ENCODE measurements around the gene CACYBP.
A peak's percentile ranks its signal among the peaks of the same experiment; 100 is the strongest.

The CACYBP gene

DNA sequence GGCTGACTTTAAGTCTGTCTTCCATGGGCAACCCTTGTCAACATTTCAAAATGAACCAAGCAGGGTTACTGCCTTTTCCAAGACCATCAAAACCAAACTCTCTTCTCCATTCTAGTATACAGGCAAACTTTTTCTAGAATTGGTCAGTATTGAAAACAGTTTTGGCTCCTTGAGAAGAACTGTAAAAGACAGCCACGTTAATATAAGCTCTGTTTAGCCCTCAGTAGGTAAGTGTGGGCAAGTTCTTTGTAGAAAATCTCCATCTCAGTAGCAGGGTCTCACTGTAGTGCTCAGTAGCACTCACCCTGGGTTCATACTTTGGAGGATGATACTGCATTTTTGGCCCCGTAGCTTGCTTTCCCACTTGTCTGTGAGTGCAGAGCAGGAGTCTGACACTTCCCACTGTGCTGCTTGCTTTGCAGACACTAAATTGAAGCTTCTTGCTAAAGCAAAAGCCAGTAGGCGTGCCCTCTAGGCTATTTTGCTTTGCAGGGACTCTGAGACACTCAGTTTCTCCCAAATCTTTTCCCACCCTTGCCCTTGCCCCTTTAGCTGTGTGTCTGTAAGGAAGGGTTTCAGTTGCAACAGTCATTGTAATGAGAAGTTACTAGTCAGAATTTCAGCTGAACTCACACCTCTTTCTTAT lies 34.3 kb upstream of the CACYBP start:
- intact Hi-C loops (cut with micrococcal nuclease) = no loop called here
- Mint-ChIP-seq H3K27me3 (no peaks in the 10 kb centered on the region), H3K9me3 (no peaks in the 10 kb centered on the region), H3K4me1 (ENCODE audit: low read depth) (peaks cover 33% of the 10 kb centered on the region), H3K36me3 (ENCODE audit: low read depth) (no peaks in the 10 kb centered on the region), H3K27ac (peak overlapping the region; percentile 77), H3K4me3 (no peak overlapping the region)

DNA sequence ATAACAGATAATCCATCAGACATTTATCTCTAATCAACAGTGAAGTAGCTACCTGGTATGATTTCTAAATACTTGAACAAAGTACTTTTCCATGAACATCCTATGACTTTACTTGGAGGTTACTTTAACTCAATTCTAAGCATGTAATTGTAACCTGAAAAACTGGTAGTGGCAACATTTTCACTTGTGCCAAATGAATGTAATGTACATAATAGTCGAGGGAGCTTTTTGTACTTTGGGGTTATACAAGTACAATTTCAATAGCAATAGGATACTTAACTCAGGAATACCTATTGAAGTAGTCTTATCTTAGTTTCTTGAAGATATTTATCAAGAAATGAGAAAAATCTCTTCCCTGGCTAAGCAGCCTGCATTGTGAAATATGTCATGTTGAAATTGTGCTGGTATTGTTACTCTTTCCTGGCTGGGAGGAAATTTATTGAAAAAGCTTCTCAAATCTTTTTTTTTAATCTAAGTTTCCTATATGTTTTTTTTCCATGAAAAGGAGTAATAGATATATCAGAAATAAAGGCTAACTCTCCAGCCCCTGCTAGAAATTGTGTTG lies 33.7 kb upstream of the CACYBP start:
- intact Hi-C loops (cut with micrococcal nuclease) = no loop called here
- H3K36me3 Mint-ChIP-seq (ENCODE audit: low read depth) = no peaks in the 10 kb centered on the region
- H3K4me1 Mint-ChIP-seq (ENCODE audit: low read depth) = peaks cover 33% of the 10 kb centered on the region

DNA sequence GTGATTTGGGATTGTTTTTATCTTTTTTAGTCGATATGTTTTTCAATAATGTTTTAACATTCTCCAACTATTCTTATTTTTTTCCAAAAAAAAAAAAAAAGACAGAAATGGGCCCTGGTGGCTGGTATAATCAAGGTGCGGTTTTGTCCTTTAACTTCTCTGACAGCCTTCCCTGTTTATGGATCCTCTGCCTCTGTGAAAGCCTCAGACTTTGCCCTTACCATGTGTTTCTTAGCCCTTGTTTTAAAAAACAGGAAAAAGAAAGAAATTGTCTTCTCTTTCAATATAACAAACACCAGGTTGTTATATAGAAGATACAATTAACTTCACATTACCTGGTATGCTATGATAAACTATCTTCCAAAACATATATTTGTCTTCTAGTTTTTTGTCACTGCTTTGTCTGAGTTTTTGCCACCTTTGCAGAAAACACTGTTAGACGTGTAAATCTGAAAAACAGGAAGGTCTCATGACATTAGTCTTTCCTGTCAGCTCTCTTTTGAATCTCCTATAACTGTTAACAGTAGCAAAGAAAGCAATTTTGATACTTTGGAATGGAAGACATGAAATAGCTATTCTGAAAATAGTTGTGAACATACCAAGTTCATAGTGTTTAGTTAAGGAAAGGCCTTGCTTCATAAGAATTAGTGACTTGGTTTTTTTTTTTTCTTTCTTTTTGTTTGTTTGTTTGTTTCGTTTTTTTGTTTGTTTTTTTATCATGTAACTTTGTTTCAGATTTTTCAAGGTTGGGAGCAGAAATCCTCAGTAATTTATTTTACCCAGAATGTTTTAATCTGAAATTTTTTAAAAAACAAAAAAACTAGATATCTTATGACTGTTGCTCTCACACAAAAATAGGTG lies 31.7 kb upstream of the CACYBP start:
- Mint-ChIP-seq H3K9me3 (no peaks in the 10 kb centered on the region), H3K4me1 (ENCODE audit: low read depth) (peaks cover 43% of the 10 kb centered on the region), H3K27me3 (no peaks in the 10 kb centered on the region), H3K36me3 (ENCODE audit: low read depth) (no peaks in the 10 kb centered on the region), H3K4me3 (no peak overlapping the region), H3K27ac (peak overlapping the region; percentile 79)
- intact Hi-C loops (cut with micrococcal nuclease) = loop anchor here (1.0 kb wide), 1 partner anchor 94 kb away; no protein-coding TSS in a partner anchor

More for the DNA sequence above, 33.7 kb upstream of the CACYBP start:
- H3K4me3 Mint-ChIP-seq = no peak overlapping the region
- no peaks in the 10 kb centered on the region for H3K27me3 Mint-ChIP-seq
- H3K27ac Mint-ChIP-seq = peak overlapping the region; percentile 77
- H3K9me3 Mint-ChIP-seq = no peaks in the 10 kb centered on the region

DNA sequence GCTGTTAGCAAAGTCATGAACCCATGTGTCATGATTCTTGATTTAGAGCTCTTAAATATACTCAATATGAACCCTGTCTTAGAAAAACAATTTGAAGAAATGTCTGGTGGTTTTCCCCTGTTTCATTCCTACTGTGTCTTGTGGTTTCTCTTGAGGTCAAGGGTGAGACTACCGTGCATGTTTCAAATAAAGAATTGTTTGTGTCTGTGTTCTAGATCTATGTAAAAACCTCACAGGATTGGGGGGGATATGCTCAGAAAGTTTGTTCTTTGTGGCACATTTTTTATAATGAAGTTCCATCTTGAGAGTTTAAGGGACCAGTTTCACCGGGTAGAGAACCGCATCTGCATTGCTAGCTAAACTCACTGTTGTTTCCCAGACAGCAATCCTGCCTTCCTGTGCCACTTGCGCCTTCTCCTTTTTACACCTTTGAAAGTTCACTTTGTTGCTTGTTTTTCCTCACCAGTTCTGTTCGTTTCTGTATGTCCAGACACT lies 30.9 kb upstream of the CACYBP start:
- Mint-ChIP-seq H3K4me1 (ENCODE audit: low read depth) (peaks cover 43% of the 10 kb centered on the region), H3K9me3 (no peaks in the 10 kb centered on the region), H3K4me3 (no peak overlapping the region), H3K27me3 (no peaks in the 10 kb centered on the region), H3K36me3 (ENCODE audit: low read depth) (no peaks in the 10 kb centered on the region), H3K27ac (peak overlapping the region; percentile 79)
- intact Hi-C loops (cut with micrococcal nuclease) = loop anchor here (1.0 kb wide), 1 partner anchor 94 kb away; no protein-coding TSS in a partner anchor

DNA sequence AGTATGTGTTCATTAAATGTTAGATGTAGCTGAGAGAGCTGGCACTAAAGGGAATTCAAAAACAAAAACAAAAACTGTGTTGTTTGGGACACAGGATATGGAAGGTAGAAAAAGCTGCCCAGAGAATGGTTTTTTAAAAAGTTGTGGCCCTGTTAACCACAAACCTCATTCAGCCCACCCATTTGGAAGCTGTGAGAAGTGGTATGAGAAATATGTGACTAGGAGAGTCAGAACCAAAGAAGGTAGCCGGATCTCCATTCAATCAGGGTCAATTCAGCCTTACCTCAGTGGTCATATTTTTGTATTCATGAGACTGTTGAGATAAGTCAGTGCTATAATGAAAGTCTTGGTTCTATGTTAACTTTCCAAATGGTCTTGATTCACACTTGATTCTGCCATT lies 29.8 kb upstream of the CACYBP start:
- no peak overlapping the region for H3K4me3 Mint-ChIP-seq
- intact Hi-C loops (cut with micrococcal nuclease) = no loop called here
- peaks cover 33% of the 10 kb centered on the region for H3K4me1 Mint-ChIP-seq (ENCODE audit: low read depth)
- no peaks in the 10 kb centered on the region for H3K27me3 Mint-ChIP-seq
- H3K27ac Mint-ChIP-seq = no peak overlapping the region
- H3K9me3 Mint-ChIP-seq = no peaks in the 10 kb centered on the region
- H3K36me3 Mint-ChIP-seq (ENCODE audit: low read depth) = no peaks in the 10 kb centered on the region

- Mint-ChIP-seq H3K27ac (peak overlapping the region; percentile 81), H3K27me3 (no peaks in the 10 kb centered on the region), H3K36me3 (ENCODE audit: low read depth) (peaks cover 6% of the 10 kb centered on the region), H3K9me3 (no peaks in the 10 kb centered on the region), H3K4me1 (ENCODE audit: low read depth) (peaks cover 25% of the 10 kb centered on the region), H3K4me3 (no peak overlapping the region)
- intact Hi-C loops (cut with micrococcal nuclease) = no loop called here
Measured at GRCh38 chr1:174971466-174971865, 28.3 kb upstream of the CACYBP start.

DNA sequence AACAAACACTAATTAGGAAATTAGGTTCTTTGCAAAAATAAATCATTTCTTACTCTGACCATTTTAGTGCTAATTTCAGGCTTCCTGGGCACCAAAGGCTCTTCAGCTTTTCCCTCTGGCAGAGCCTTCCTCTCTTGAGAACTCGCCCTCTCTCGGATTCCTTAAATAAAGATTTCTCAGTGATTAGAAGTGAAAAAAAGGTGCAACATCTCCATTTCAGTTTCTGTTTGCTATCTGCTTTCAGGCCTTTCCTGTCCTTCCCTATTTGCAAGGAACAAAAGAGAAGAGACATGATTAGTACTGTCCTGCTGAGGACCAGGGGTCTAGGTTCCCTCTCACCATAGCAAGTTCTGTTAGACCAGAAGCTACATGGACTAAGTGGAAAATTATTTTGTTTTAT lies 27.8 kb upstream of the CACYBP start:
- peak overlapping the region; percentile 81 for H3K27ac Mint-ChIP-seq
- no peaks in the 10 kb centered on the region for H3K9me3 Mint-ChIP-seq
- peaks cover 6% of the 10 kb centered on the region for H3K36me3 Mint-ChIP-seq (ENCODE audit: low read depth)
- intact Hi-C loops (cut with micrococcal nuclease) = no loop called here
- no peak overlapping the region for H3K4me3 Mint-ChIP-seq
- peaks cover 23% of the 10 kb centered on the region for H3K4me1 Mint-ChIP-seq (ENCODE audit: low read depth)
- H3K27me3 Mint-ChIP-seq = no peaks in the 10 kb centered on the region

GRCh38 chr1:174974711-174975119 lies 25.0 kb upstream of the CACYBP start:
- intact Hi-C loops (cut with micrococcal nuclease) = no loop called here
- Mint-ChIP-seq H3K27ac (no peak overlapping the region), H3K4me3 (no peak overlapping the region), H3K4me1 (ENCODE audit: low read depth) (peaks cover 15% of the 10 kb centered on the region), H3K27me3 (no peaks in the 10 kb centered on the region), H3K9me3 (no peaks in the 10 kb centered on the region), H3K36me3 (ENCODE audit: low read depth) (peaks cover 6% of the 10 kb centered on the region)

DNA sequence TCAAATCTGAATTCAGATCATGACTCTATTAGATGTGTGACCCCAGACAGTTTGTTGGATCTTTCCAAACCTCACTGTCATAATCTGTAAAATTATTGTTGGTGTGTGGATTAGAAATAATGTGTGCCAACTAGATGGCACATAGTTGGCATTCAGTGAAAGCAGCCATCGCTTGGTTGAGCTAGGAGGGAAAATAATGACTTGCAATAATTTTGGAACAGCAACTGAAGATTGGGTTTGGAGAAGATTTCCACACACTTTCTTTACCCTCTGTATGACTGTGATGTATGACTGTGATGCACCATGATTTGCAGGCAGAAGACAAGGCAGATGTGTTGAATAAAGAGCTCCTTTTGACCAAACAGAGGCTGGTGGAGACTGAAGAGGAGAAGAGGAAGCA lies 24.0 kb upstream of the CACYBP start:
- no peaks in the 10 kb centered on the region for H3K27me3 Mint-ChIP-seq
- no peak overlapping the region for H3K4me3 Mint-ChIP-seq
- peaks cover 6% of the 10 kb centered on the region for H3K36me3 Mint-ChIP-seq (ENCODE audit: low read depth)
- H3K9me3 Mint-ChIP-seq = no peaks in the 10 kb centered on the region
- peaks cover 20% of the 10 kb centered on the region for H3K4me1 Mint-ChIP-seq (ENCODE audit: low read depth)
- H3K27ac Mint-ChIP-seq = no peak overlapping the region
- intact Hi-C loops (cut with micrococcal nuclease) = no loop called here

DNA sequence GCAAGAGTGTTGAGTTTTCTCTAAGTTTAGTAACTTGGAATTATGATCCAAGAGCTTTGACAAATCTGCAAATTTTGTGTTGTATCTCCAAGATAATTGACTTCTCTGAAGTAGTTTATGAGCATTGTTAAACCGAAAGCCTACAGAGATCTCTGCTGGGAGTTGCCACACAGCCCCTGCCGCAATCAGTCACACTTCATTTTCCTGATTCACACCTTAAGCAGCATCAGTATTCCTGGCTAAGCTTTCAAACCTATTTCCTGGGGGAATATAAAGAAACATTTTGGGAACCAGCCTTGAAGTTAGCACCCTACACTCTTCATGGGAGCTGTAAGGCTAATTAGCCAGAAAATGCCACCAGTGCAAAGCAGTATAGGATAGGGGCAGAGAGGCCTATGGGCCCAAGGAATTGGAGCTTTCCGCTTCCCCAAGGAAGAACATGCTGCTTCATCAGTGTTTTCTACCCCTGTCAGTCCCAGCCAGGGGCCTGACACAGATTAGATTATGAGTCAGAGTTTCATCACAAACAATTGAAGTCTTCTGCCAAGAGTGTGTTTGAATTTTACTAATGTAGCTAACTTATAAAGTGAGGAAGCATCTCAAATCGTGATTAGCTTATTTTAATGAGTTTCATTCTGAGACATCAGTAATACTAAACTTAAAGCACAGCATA lies 23.2 kb upstream of the CACYBP start:
- H3K9me3 Mint-ChIP-seq = no peaks in the 10 kb centered on the region
- peaks cover 16% of the 10 kb centered on the region for H3K4me1 Mint-ChIP-seq (ENCODE audit: low read depth)
- peaks cover 6% of the 10 kb centered on the region for H3K36me3 Mint-ChIP-seq (ENCODE audit: low read depth)
- intact Hi-C loops (cut with micrococcal nuclease) = no loop called here
- no peak overlapping the region for H3K27ac Mint-ChIP-seq
- no peaks in the 10 kb centered on the region for H3K27me3 Mint-ChIP-seq
- no peak overlapping the region for H3K4me3 Mint-ChIP-seq

DNA sequence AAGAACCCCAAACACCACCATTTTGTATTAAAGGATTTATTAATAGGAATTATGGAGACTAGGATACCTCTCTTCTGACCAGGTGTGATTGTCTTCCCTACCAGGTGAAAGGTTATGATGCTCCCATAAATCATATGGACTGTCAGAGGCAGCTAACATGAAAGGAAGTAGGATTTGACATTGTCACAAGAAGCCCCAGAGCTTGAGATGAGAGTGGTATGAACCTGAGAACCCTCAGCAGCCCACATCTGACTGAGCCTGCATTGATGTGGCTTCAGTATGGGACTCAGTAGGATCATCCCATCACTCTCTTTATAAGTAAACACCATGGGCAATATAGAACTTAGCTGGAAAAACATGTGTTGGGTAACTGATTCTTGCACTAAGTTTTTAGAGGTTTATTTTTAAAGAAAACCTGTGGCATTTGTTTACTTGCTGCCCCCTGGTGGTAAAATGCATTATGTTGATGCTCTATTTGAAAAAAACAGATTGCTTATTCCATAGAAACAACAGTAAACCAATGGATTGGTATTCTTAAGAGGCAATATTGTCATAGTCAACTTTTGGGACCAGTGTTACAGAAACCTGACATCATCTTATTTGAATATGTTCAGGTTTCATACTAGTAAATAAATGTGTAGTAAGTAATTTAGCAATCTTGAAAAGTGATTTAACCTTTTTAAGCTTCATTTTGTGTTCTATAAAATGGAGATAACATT lies 16.6 kb upstream of the CACYBP start:
- Mint-ChIP-seq H3K27ac (no peak overlapping the region), H3K4me3 (no peak overlapping the region), H3K36me3 (ENCODE audit: low read depth) (peaks cover 17% of the 10 kb centered on the region), H3K9me3 (no peaks in the 10 kb centered on the region), H3K4me1 (ENCODE audit: low read depth) (peaks cover 6% of the 10 kb centered on the region), H3K27me3 (no peaks in the 10 kb centered on the region)
- intact Hi-C loops (cut with micrococcal nuclease) = loop anchor here (1.0 kb wide), 1 partner anchor 213 kb away; no protein-coding TSS in a partner anchor

DNA sequence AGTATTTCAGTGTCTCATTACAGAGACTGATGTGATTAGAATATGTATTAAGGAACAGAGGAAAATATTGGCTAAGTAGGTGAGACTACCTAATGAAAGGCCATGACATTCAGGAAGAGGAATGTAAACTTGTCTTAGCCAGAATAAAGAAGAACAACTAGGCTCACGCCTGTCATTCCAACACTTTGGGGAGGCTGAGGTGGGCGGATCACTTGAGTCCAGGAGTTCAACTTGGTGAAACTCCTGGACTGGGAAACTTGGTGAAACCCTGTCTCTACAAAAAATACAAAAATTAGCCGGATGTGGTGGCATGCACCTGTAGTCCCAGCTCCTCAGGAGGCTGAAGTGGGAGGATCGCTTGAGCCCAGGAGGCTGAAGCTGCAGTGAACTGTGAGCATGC lies 14.8 kb upstream of the CACYBP start:
- Mint-ChIP-seq H3K27ac (no peak overlapping the region), H3K9me3 (no peaks in the 10 kb centered on the region), H3K4me3 (no peak overlapping the region), H3K27me3 (no peaks in the 10 kb centered on the region), H3K36me3 (ENCODE audit: low read depth) (peaks cover 29% of the 10 kb centered on the region), H3K4me1 (ENCODE audit: low read depth) (peaks cover 6% of the 10 kb centered on the region)
- intact Hi-C loops (cut with micrococcal nuclease) = no loop called here

- intact Hi-C loops (cut with micrococcal nuclease) = no loop called here
- no peak overlapping the region for H3K27ac Mint-ChIP-seq
- no peaks in the 10 kb centered on the region for H3K9me3 Mint-ChIP-seq
- H3K4me3 Mint-ChIP-seq = no peak overlapping the region
- H3K4me1 Mint-ChIP-seq (ENCODE audit: low read depth) = no peaks in the 10 kb centered on the region
- H3K36me3 Mint-ChIP-seq (ENCODE audit: low read depth) = peaks cover 20% of the 10 kb centered on the region
- H3K27me3 Mint-ChIP-seq = no peaks in the 10 kb centered on the region
Measured at GRCh38 chr1:174988539-174988938, 11.2 kb upstream of the CACYBP start.

All from dendritic cell treated with granulocyte-macrophage colony-stimulating factor and Interleukin-4, amounts not matched to agents 40 ng/mL and 50 ng/mL, for 4 days (primary cell).